ENCODE data around the gene BAIAP3. TPM values are rescaled to one million over a fixed set of nuclear protein-coding genes. Genes with fewer than 3 reads are reported as not detected.
A peak's percentile ranks its signal among the peaks of the same experiment; 100 is the strongest.

Gene BAIAP3
- total RNA-seq, 6 experiments from 2014 or later = 0.11 to 0.28 (median 0.16) TPM

- H3K4me1 Mint-ChIP-seq (ENCODE audit: low read depth) = peaks cover 6% of the 10 kb centered on the region; the same call in 1 of the 2 replicates
- H3K4me3 Mint-ChIP-seq = no peak overlapping the region
- no peak for TF ChIP-seq CTCF (IDR thresholded peaks at IDR 0.05)
- H3K27ac Mint-ChIP-seq = no peak overlapping the region
- peaks cover 17% of the 10 kb centered on the region for H3K27me3 Mint-ChIP-seq (ENCODE audit: insufficient read depth)
- DNase-seq = no peak
- no peaks in the 10 kb centered on the region for H3K36me3 Mint-ChIP-seq (ENCODE audit: low read depth)
- H3K9me3 Mint-ChIP-seq = no peaks in the 10 kb centered on the region
These were observed 1.3 kb downstream of the BAIAP3 start for GRCh38 chr16:1334739-1335138.

GRCh38 chr16:1335211-1335971 is 1.9 kb downstream of the BAIAP3 start:
- Mint-ChIP-seq H3K36me3 (ENCODE audit: low read depth) (no peaks in the 10 kb centered on the region), H3K27ac (no peak overlapping the region), H3K9me3 (no peaks in the 10 kb centered on the region), H3K4me3 (no peak overlapping the region), H3K27me3 (ENCODE audit: insufficient read depth) (peaks cover 17% of the 10 kb centered on the region), H3K4me1 (ENCODE audit: low read depth) (peaks cover 6% of the 10 kb centered on the region; the same call in 1 of the 2 replicates)
- no peak for TF ChIP-seq CTCF (IDR thresholded peaks at IDR 0.05)
- DNase-seq = no peak

GRCh38 chr16:1335996-1336395 is 2.6 kb downstream of the BAIAP3 start:
- TF ChIP-seq CTCF (IDR thresholded peaks at IDR 0.05) = peak; percentile 14; the same call in 1 of the 2 replicates
- no peaks in the 10 kb centered on the region for H3K9me3 Mint-ChIP-seq
- H3K27ac Mint-ChIP-seq = no peak overlapping the region
- H3K4me3 Mint-ChIP-seq = no peak overlapping the region
- H3K4me1 Mint-ChIP-seq (ENCODE audit: low read depth) = peaks cover 6% of the 10 kb centered on the region; the same call in 1 of the 2 replicates
- DNase-seq = no peak
- peaks cover 19% of the 10 kb centered on the region for H3K27me3 Mint-ChIP-seq (ENCODE audit: insufficient read depth)
- no peaks in the 10 kb centered on the region for H3K36me3 Mint-ChIP-seq (ENCODE audit: low read depth)

GRCh38 chr16:1336619-1337018 is 3.2 kb downstream of the BAIAP3 start:
- Mint-ChIP-seq H3K27ac (no peak overlapping the region), H3K27me3 (ENCODE audit: insufficient read depth) (peaks cover 19% of the 10 kb centered on the region), H3K9me3 (no peaks in the 10 kb centered on the region), H3K4me1 (ENCODE audit: low read depth) (peaks cover 2% of the 10 kb centered on the region; the same call in 1 of the 2 replicates), H3K36me3 (ENCODE audit: low read depth) (no peaks in the 10 kb centered on the region), H3K4me3 (no peak overlapping the region)
- no peak for DNase-seq
- no peak for TF ChIP-seq CTCF (IDR thresholded peaks at IDR 0.05)

- H3K36me3 Mint-ChIP-seq (ENCODE audit: low read depth) = no peaks in the 10 kb centered on the region
- H3K4me1 Mint-ChIP-seq (ENCODE audit: low read depth) = no peaks in the 10 kb centered on the region
- H3K27me3 Mint-ChIP-seq (ENCODE audit: insufficient read depth) = peaks cover 17% of the 10 kb centered on the region
These were observed 4.0 kb downstream of the BAIAP3 start for GRCh38 chr16:1337486-1337885.

More at GRCh38 chr16:1337486-1337885, 4.0 kb downstream of the BAIAP3 start:
- TF ChIP-seq CTCF (IDR thresholded peaks at IDR 0.05) = no peak
- H3K9me3 Mint-ChIP-seq = no peaks in the 10 kb centered on the region
- no peak overlapping the region for H3K27ac Mint-ChIP-seq
- no peak overlapping the region for H3K4me3 Mint-ChIP-seq
- no peak for DNase-seq

All from HFFc6 (cell line).